HFF-Myc (cell line): ENCODE measurements around the gene ARRDC2.
A peak's percentile ranks its signal among the peaks of the same experiment; 100 is the strongest.

Experiments
- DNase-seq: peaks from one replicate; pipeline ENCODE4 v3.0.0-alpha.2; 2011; ENCODE audit warnings: low read depth; ENCODE audit errors: extremely low read depth
- H3K4me3 ChIP-seq: replicated peaks from 2 replicates; pipeline ENCODE4 v1.5.1; 2011; ENCODE audit warnings: low read depth, mild to moderate bottlenecking, control low read depth, low read length
- TF ChIP-seq, protein P1 (sequence below): IDR thresholded peaks from 2 replicates; pipeline ENCODE4 v1.5.1; 2012; ENCODE audit warnings: mild to moderate bottlenecking, low read depth, low read length, control low read depth; ENCODE audit errors: missing control alignments

Gene ARRDC2

GRCh38 chr19:18007917-18008673, at the start of gene ARRDC2:
TSS of gene ARRDC2 (plus strand) at chr19:18008170. CDS start at chr19:18008311, 141 bp downstream.
- peak within 1 kb of the TSS; percentile 37 for H3K4me3 ChIP-seq
- peak; percentile 44 for DNase-seq
- TF ChIP-seq, protein P1, sequence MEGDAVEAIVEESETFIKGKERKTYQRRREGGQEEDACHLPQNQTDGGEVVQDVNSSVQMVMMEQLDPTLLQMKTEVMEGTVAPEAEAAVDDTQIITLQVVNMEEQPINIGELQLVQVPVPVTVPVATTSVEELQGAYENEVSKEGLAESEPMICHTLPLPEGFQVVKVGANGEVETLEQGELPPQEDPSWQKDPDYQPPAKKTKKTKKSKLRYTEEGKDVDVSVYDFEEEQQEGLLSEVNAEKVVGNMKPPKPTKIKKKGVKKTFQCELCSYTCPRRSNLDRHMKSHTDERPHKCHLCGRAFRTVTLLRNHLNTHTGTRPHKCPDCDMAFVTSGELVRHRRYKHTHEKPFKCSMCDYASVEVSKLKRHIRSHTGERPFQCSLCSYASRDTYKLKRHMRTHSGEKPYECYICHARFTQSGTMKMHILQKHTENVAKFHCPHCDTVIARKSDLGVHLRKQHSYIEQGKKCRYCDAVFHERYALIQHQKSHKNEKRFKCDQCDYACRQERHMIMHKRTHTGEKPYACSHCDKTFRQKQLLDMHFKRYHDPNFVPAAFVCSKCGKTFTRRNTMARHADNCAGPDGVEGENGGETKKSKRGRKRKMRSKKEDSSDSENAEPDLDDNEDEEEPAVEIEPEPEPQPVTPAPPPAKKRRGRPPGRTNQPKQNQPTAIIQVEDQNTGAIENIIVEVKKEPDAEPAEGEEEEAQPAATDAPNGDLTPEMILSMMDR = no peak

GRCh38 chr19:17963936-17964691, 43.9 kb upstream of the ARRDC2 start:
- H3K4me3 ChIP-seq = no peak overlapping the region
- TF ChIP-seq, protein P1 = no peak
- DNase-seq = no peak

GRCh38 chr19:17965370-17966128, 42.4 kb upstream of the ARRDC2 start:
- TF ChIP-seq, protein P1 = no peak
- no peak overlapping the region for H3K4me3 ChIP-seq
- DNase-seq = no peak

- TF ChIP-seq, protein P1 = no peak
- no peak for DNase-seq
- no peak overlapping the region for H3K4me3 ChIP-seq
These were observed 41.9 kb upstream of the ARRDC2 start for GRCh38 chr19:17966129-17966483.

GRCh38 chr19:17966550-17967256, 41.3 kb upstream of the ARRDC2 start, which contains the start of gene KCNN1:
TSS of gene KCNN1 (plus strand) at chr19:17967107. CDS start at chr19:17973889, 6,782 bp downstream.
- H3K4me3 ChIP-seq = no peak within 1 kb of the TSS

More at GRCh38 chr19:17966550-17967256, 41.3 kb upstream of the ARRDC2 start, which contains the start of gene KCNN1:
- TF ChIP-seq, protein P1 = no peak
- DNase-seq = no peak
